PFSK-1 (cell line): Measurements from ENCODE around the gene ATG14.

Experiments
- FOXP2 ChIP-seq: optimal IDR thresholded peaks from 2 replicates; pipeline ENCODE3; 2011; ENCODE audit warnings: borderline replicate concordance, control low read depth, inconsistent platforms; ENCODE audit not compliant: insufficient read depth; ENCODE audit errors: extremely low read length, extremely low read depth
- POLR2AphosphoS5 ChIP-seq: IDR thresholded peaks from 2 replicates; pipeline ENCODE4 v1.6.1; 2012; ENCODE audit warnings: low read depth, mild to moderate bottlenecking, control low read depth, low read length, moderate library complexity
- REST ChIP-seq, 2 experiments: IDR thresholded peaks; 2 replicates each; pipeline versions ENCODE4 v1.6.1 to v1.8.0; 2011 to 2012; ENCODE audit warnings: low read depth in 2 of 2, low read length in 2 of 2, control low read depth in 1 of 2, inconsistent platforms in 1 of 2, mild to moderate bottlenecking in 1 of 2, moderate library complexity in 1 of 2; ENCODE audit not compliant: insufficient read depth in 1 of 2
- SIN3A ChIP-seq: IDR thresholded peaks from 2 replicates; pipeline ENCODE4 v1.6.1; 2012; ENCODE audit warnings: mild to moderate bottlenecking, low read length, moderate library complexity, borderline replicate concordance; ENCODE audit not compliant: insufficient read depth
- TAF1 ChIP-seq: IDR thresholded peaks from 2 replicates; pipeline ENCODE4 v1.6.1; 2012; ENCODE audit warnings: low read length, control low read depth, borderline replicate concordance; ENCODE audit not compliant: insufficient read depth

ATG14 gene

GRCh38 chr14:55451398-55451797, 39.8 kb upstream of the ATG14 start:
- TF ChIP-seq TAF1: no peak
- TF ChIP-seq FOXP2: no peak
- no peak for TF ChIP-seq POLR2AphosphoS5
- TF ChIP-seq SIN3A: no peak
- TF ChIP-seq REST (IDR thresholded peaks at IDR 0.05; ENCODE audit: insufficient read depth in 1 of 2, low read depth in 2 of 2, low read length in 2 of 2): no peak

DNA sequence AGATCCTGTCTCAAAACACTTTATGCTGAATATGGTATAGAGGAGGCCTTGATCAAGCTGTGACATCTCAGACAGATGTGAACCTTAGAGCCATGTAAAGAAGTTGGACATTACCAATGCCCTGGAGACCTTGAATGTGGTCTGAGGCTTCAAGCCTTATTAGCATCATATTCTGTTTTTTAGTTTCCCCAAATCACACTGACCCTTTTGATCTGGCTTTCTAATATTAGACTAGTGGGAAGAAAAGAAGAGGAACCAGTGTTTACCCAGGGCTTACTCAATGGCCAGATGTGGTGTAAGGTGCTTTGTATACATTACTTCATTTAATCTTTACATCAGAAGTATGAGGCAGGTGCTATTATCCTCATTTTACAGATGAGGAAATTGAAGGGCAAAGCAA, 39.4 kb upstream of the ATG14 start:
- TF ChIP-seq REST (IDR thresholded peaks at IDR 0.05; ENCODE audit: insufficient read depth in 1 of 2, low read depth in 2 of 2, low read length in 2 of 2) (no peak), SIN3A (no peak), FOXP2 (no peak), POLR2AphosphoS5 (no peak), TAF1 (no peak)

GRCh38 chr14:55450539-55450938, 38.9 kb upstream of the ATG14 start:
- TF ChIP-seq FOXP2 (no peak), SIN3A (no peak), POLR2AphosphoS5 (no peak), REST (IDR thresholded peaks at IDR 0.05; ENCODE audit: insufficient read depth in 1 of 2, low read depth in 2 of 2, low read length in 2 of 2) (no peak), TAF1 (no peak)

GRCh38 chr14:55450124-55450523, 38.5 kb upstream of the ATG14 start:
- TF ChIP-seq SIN3A (no peak), FOXP2 (no peak), REST (IDR thresholded peaks at IDR 0.05; ENCODE audit: insufficient read depth in 1 of 2, low read depth in 2 of 2, low read length in 2 of 2) (no peak), POLR2AphosphoS5 (no peak), TAF1 (no peak)

GRCh38 chr14:55449116-55449515, 37.5 kb upstream of the ATG14 start:
- no peak for TF ChIP-seq TAF1
- TF ChIP-seq POLR2AphosphoS5: no peak
- no peak for TF ChIP-seq SIN3A
- TF ChIP-seq FOXP2: no peak
- no peak for TF ChIP-seq REST (IDR thresholded peaks at IDR 0.05; ENCODE audit: insufficient read depth in 1 of 2, low read depth in 2 of 2, low read length in 2 of 2)
